Loucy (cell line): Measurements from ENCODE around the gene ITGB5.

ENCODE experiments used
- H2AFZ ChIP-seq: fragments of 200-600 bp; sonication (generic); 2 replicates; pipeline ENCODE4 v1.6.0; 2016; ENCODE audit warnings: antibody characterized with exemption, mild to moderate bottlenecking, low read length, moderate library complexity
- H3F3A ChIP-seq: fragments of 200-600 bp; 2 replicates; pipeline ENCODE4 v1.6.0; 2016; ENCODE audit warnings: antibody characterized with exemption, low read depth, mild to moderate bottlenecking
- H3K27me3 ChIP-seq: fragments of 200-600 bp; sonication (generic); 2 replicates; pipeline ENCODE4 v1.6.1; 2014; ENCODE audit warnings: low read length, mild to moderate bottlenecking; ENCODE audit not compliant: insufficient read depth, poor library complexity, severe bottlenecking
- H3K36me3 ChIP-seq: fragments of 200-600 bp; sonication (generic); 2 replicates; pipeline ENCODE4 v1.6.1; 2016; ENCODE audit warnings: low read length; ENCODE audit not compliant: insufficient read depth
- H3K4me1 ChIP-seq: fragments of 200-600 bp; sonication (generic); 2 replicates; pipeline ENCODE4 v1.5.1; 2014; ENCODE audit warnings: low read length, mild to moderate bottlenecking; ENCODE audit not compliant: insufficient read depth, poor library complexity, severe bottlenecking
- H3K4me2 ChIP-seq: fragments of 200-600 bp; sonication (generic); 2 replicates; pipeline ENCODE4 v1.6.0; 2014; ENCODE audit warnings: antibody characterized with exemption, low read length, low read depth, mild to moderate bottlenecking; ENCODE audit not compliant: poor library complexity, severe bottlenecking
- H3K4me3 ChIP-seq: fragments of 200-600 bp; sonication (generic); 2 replicates; pipeline ENCODE4 v1.5.1; 2014; ENCODE audit warnings: low read length, mild to moderate bottlenecking, mixed read lengths; ENCODE audit not compliant: poor library complexity, severe bottlenecking
- H3K79me2 ChIP-seq: fragments of 200-600 bp; sonication (generic); 2 replicates; pipeline ENCODE4 v1.6.1; 2014; ENCODE audit warnings: low read length; ENCODE audit not compliant: insufficient read depth
- H3K9ac ChIP-seq: fragments of 200-600 bp; sonication (generic); 2 replicates; pipeline ENCODE4 v1.6.0; 2014; ENCODE audit warnings: mild to moderate bottlenecking, low read depth, low read length, moderate library complexity; ENCODE audit not compliant: poor library complexity, severe bottlenecking
- H3K9me2 ChIP-seq: fragments of 200-600 bp; sonication (generic); replicated peaks from 2 replicates; pipeline ENCODE4 v1.6.1; 2016; ENCODE audit warnings: low read depth, low read length, mixed read lengths
- H3K9me3 ChIP-seq: fragments of 200-600 bp; sonication (generic); 2 replicates; pipeline ENCODE4 v1.6.1; 2014; ENCODE audit warnings: mild to moderate bottlenecking, antibody characterized with exemption, low read length, low read depth; ENCODE audit not compliant: insufficient read depth
- H4K20me1 ChIP-seq: fragments of 200-600 bp; sonication (generic); 2 replicates; pipeline ENCODE4 v1.6.0; 2014; ENCODE audit warnings: antibody characterized with exemption, low read length, mild to moderate bottlenecking; ENCODE audit not compliant: insufficient read depth, poor library complexity, severe bottlenecking
- EZH2phosphoT487 ChIP-seq: fragments of 200-600 bp; IDR thresholded peaks from 2 replicates; pipeline ENCODE4 v1.6.1; 2018; ENCODE audit warnings: antibody characterized with exemption, mild to moderate bottlenecking, moderate library complexity, borderline replicate concordance
- TF ChIP-seq, protein P1 (sequence below): fragments of 200-600 bp; sonication (generic); conservative IDR thresholded peaks from 2 replicates; pipeline ENCODE4 v1.5.1; 2014; ENCODE audit warnings: mild to moderate bottlenecking, antibody characterized with exemption, low read length

Gene ITGB5

DNA sequence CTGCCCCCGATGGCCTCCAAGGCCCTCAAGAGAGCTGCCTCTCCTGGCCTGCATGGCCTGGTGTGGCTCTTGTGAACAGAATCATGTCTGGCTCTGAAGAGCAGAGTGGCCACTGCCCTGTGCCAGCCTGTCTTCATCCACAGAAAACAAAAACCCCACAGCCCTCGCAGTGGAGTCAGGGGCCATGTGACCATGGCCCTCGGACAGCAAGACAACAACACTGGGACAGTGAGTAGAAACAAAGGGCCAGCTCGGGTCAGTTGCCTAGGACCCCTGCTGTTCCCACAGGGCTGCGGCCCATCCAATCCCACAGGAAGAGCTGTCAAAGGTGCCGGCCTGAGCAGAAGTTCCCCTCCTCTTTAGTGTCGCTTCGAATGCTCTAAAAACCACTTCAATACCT lies 84.5 kb downstream of the ITGB5 start:
- H3K27me3 ChIP-seq: no peaks in the 10 kb centered on the region
- no peak overlapping the region for H3K4me2 ChIP-seq
- no peaks in the 10 kb centered on the region for H3F3A ChIP-seq
- no peak overlapping the region for H3K4me3 ChIP-seq
- H2AFZ ChIP-seq: no peak overlapping the region
- H3K9me2 ChIP-seq: no peaks in the 10 kb centered on the region
- no peaks in the 10 kb centered on the region for H3K4me1 ChIP-seq
- H4K20me1 ChIP-seq: no peaks in the 10 kb centered on the region
- H3K36me3 ChIP-seq: no peaks in the 10 kb centered on the region
- TF ChIP-seq EZH2phosphoT487: no peak
- TF ChIP-seq, protein P1, sequence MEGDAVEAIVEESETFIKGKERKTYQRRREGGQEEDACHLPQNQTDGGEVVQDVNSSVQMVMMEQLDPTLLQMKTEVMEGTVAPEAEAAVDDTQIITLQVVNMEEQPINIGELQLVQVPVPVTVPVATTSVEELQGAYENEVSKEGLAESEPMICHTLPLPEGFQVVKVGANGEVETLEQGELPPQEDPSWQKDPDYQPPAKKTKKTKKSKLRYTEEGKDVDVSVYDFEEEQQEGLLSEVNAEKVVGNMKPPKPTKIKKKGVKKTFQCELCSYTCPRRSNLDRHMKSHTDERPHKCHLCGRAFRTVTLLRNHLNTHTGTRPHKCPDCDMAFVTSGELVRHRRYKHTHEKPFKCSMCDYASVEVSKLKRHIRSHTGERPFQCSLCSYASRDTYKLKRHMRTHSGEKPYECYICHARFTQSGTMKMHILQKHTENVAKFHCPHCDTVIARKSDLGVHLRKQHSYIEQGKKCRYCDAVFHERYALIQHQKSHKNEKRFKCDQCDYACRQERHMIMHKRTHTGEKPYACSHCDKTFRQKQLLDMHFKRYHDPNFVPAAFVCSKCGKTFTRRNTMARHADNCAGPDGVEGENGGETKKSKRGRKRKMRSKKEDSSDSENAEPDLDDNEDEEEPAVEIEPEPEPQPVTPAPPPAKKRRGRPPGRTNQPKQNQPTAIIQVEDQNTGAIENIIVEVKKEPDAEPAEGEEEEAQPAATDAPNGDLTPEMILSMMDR: no peak
- no peak overlapping the region for H3K9ac ChIP-seq
- H3K79me2 ChIP-seq: no peaks in the 10 kb centered on the region
- no peaks in the 10 kb centered on the region for H3K9me3 ChIP-seq

DNA sequence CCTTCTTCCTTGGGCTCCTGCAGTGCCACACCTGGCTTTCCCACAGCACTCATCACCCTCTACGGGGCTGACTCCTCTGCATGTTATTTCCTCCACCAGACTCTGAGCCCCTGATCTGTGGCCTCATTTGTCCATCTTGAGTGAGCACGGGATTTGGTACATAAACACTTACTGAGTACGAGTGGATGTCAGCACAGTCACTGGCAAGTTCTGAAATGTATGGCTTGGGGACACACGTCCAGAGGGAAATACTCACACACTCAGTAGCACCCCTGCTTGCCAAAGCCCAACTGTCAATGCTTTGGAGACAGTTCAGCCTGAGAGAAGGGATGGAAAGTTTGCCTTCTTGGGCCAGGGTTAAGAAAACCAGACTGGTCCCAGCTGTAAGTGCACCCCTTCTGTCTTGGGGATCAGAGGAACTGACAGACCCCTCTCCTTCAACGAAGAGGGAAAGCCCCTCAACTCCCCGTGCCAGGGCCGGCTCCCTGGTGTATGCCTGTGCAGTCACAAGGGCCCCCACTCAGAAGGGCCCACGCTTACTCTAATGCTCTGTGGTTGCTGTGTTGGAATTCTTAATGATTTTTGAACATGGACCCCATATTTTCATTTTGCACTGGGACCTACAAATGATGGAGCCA lies 85.0 kb downstream of the ITGB5 start:
- Histone ChIP-seq H3F3A (no peaks in the 10 kb centered on the region), H3K36me3 (no peaks in the 10 kb centered on the region), H3K4me3 (no peak overlapping the region), H3K27me3 (no peaks in the 10 kb centered on the region), H3K79me2 (no peaks in the 10 kb centered on the region), H3K9me3 (no peaks in the 10 kb centered on the region), H3K9me2 (no peaks in the 10 kb centered on the region), H3K4me2 (no peak overlapping the region), H3K4me1 (no peaks in the 10 kb centered on the region), H3K9ac (no peak overlapping the region), H2AFZ (no peak overlapping the region), H4K20me1 (no peaks in the 10 kb centered on the region)
- TF ChIP-seq EZH2phosphoT487: no peak
- TF ChIP-seq, protein P1: no peak

DNA sequence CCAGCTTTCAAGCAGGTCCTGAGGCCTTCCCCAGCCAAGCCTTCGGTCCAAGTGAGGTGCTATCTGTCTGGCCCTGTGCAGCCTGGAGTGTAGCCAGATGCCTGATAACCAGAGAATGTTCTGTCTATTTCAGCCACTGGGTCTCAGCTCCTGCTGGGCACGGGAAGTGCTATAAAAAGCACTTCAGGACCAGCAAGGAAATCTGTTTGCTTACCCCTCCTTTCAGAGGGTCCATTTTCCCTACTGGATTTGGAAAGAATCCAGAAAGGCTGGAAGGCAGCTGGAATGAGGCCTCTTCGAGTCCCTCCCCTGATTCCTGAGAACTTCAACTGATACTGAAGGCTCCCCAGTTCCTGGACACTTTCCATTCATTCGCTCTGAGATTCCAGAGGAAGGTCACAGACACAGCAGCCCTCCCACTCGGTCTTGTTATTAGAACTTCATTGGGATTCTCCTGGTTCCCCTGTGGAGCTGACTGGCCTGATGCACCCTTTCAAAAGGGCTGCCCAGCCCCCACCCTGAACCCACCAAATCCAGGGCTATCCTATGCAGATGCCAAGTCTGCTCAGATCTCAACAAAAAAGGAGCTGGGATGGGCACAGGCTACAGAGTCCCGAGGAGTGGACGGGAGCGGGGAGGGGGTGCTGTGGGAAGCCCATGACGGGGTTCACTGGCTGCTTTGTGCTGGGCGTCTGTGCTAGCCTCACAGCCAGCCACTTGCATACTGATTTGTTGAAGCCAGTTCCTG lies 86.5 kb downstream of the ITGB5 start:
- no peak overlapping the region for H3K4me3 ChIP-seq
- no peaks in the 10 kb centered on the region for H3K4me1 ChIP-seq
- H3K79me2 ChIP-seq: no peaks in the 10 kb centered on the region
- no peaks in the 10 kb centered on the region for H4K20me1 ChIP-seq
- H3K27me3 ChIP-seq: no peaks in the 10 kb centered on the region
- H3K9me3 ChIP-seq: no peaks in the 10 kb centered on the region
- no peaks in the 10 kb centered on the region for H3K9me2 ChIP-seq
- no peaks in the 10 kb centered on the region for H3F3A ChIP-seq
- no peak overlapping the region for H3K4me2 ChIP-seq
- no peak overlapping the region for H3K9ac ChIP-seq
- TF ChIP-seq, protein P1: no peak
- no peak for TF ChIP-seq EZH2phosphoT487
- no peaks in the 10 kb centered on the region for H3K36me3 ChIP-seq
- H2AFZ ChIP-seq: no peak overlapping the region
